Islet of Langerhans (tissue), 1 donor: ENCODE data around the gene TACC2.

Source experiments
- FAIRE-seq: peaks from one replicate; lab custom pipeline; 2011; peaks lifted over from hg19 to GRCh38; lab: Jason Lieb, UNC

TACC2 gene

DNA sequence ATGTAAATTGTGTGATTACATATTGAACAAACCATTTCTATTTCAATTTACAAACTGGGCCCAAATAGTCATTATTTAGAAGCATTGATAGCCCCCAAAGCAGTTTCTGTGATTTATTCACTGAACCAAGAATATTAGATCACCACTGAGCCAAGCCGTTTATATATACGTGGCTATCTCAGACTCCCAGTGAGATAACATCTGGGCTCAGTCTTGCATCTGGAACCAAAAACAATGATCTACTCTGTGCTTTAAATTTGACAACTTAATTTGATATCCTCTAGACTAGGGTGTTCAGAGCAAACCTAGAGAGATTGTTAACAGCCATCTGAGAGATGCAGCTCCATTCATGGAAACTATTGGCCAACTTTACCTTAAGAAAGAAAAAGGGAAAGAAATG lies 240.7 kb downstream of the TACC2 start:
- no peak for FAIRE-seq

- no peak for FAIRE-seq
These were observed 241.3 kb downstream of the TACC2 start for GRCh38 chr10:122230222-122230621.

DNA sequence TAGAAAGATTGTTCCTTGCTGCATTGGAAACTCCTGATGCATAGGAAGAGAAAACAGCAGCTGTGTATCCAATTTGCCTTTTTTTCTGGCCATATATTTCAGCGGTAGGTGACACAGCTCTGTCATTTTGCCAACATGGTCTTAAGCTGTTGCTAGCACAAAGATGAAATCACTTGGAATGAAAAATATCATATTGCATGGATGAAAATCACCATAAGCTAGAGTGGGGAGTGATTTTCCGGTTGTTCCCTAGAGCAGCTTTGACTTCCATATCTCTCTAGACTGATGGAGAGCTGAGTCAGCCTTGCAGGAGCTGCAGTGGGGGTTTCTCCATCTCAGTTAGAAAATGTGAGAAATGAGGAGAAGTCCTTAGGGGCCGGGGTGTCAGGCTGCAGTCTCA lies 243.8 kb downstream of the TACC2 start:
- FAIRE-seq = no peak

- FAIRE-seq = no peak
These were observed 244.9 kb downstream of the TACC2 start for GRCh38 chr10:122233857-122234348.

DNA sequence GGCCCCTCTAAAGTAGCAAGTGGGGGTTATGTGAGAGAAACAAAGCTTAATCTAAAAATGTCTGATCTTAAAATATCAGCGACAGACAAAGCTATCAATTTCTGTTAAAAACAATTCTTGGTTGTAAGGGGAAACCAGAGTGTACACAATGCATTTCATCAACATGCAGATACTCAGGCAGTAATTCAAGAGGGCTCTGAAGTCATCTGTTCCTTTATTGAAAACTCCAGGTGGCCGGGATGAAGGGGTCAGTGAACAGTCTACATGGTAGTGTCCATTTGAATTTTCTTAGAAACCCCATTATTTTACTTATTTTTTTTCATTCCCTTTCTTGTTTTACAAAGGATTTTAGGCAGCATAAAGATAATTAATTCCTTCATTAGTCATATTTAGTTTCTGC lies 245.5 kb downstream of the TACC2 start:
- FAIRE-seq = peak; percentile 21

DNA sequence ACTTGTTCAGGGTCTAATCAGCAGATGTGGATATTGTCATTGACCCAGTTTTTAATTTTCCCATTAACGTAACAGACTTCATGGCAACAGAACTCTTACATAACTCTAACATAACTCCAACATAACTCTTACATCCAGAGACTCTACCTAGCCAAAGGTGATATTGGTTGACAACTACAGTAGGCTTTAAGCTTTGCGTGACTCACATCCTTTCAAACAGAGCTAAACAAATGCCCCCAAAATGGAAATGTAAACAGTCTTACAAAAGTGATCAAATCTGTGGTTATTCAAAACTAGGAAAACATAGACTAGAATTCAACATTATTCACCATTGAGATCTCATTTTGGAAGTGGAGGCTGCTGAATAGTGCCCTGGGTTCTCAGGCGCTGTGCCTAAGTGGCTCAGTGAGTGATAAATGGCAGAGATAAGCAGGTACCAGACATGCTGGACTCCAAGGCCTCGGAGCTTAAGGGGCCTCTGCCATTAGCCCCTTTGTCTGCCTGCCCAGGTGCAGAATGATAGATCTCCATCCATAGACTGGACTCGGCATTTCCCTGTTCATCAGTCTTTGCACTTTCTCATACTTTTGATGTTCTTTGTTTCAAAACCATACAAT lies 247.8 kb downstream of the TACC2 start:
- FAIRE-seq = no peak

DNA sequence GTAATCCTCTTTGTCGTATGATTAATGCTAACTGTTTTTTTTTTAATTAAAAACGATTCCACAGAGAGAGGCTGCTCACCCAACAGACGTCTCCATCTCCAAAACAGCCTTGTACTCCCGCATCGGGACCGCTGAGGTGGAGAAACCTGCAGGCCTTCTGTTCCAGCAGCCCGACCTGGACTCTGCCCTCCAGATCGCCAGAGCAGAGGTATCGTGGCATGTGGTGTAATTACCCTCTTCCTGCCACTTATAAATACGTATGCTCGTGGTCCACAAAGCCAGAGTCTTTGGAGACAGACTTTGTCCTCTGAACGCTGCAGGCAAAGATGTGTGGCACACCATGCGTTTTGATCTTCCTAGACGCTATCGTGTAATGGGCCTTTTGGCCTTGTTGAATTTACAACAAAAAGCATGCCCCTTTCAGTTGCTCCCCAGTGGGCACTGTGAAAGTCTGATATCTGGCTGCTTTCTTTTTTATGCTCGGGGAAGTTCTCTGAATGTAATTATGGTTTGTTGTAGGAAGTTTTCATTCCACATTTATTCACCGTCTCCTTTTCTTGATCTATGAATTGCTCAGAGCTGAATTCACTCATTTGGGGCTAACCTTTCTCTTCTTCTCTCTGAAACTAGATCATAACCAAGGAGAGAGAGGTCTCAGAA lies 248.5 kb downstream of the TACC2 start:
- FAIRE-seq = no peak

GRCh38 chr10:122239578-122240257 lies 250.8 kb downstream of the TACC2 start:
- no peak for FAIRE-seq

- FAIRE-seq = no peak
These were observed 251.4 kb downstream of the TACC2 start for GRCh38 chr10:122240401-122240800.

- FAIRE-seq = no peak
These were observed 252.9 kb downstream of the TACC2 start for GRCh38 chr10:122241836-122242235.

DNA sequence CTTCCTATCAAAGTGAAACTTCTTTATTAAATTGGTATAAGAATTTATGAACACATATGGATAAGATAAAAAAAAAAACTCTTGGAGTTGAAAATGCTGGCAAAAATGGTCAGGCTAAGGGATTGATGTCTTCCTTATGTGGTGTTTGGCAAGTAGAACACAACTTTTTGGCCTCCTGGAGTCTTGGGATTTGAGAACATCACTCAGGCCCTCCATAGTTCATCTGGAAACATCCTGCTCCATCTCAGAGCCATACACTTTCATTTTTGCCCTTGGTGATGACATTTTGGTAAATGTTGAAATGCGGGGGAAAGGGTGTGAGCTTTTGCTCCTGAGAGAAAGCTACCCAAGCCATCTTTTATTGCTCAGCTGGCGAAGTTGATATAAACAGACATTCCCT lies 254.6 kb downstream of the TACC2 start:
- no peak for FAIRE-seq

DNA sequence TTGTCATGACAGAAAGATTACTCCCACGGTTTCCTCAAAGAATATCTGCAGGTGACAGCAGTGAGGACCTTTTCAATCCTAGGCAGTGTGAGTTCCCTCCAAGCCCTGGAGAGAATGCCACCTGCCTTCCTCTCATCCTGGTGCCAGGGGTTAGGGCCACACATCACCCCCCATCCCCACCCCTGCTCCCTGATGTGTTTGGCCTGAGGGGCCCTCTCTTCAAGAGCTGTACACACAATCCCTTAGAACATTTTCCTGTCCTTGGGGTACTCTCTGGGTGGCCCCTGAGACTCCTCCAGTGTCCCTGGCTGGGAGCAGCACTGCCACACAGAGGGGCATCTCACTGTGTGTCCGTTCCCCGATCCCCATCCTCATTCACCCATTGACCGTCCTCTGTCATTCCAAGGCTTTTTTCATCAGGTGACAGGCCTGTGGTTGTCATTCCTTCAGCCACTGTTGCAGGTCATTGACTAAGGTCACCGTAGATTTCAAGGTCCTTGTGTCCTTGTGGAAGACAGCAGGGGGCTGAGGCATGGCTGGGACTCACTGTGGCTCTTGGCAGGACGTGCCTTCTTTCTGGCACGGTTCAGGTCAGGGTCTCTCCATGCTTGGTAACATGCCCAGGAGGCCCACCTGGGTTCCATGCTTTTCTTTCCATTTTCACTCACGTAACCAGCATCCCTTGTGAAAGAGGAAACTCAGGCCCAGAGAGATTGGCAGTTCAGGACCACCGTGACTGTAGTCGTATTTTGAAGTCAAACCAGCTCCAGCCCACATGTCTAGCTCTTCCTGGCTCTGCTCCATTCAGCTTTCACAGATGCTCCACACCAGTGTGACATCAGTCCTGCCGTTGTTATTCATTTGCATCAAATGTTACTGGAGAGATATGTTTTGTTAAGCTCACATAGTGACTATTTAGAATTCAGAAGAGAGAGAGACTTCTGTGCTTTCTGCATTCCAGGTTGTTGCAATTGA lies 255.3 kb downstream of the TACC2 start:
- no peak for FAIRE-seq

DNA sequence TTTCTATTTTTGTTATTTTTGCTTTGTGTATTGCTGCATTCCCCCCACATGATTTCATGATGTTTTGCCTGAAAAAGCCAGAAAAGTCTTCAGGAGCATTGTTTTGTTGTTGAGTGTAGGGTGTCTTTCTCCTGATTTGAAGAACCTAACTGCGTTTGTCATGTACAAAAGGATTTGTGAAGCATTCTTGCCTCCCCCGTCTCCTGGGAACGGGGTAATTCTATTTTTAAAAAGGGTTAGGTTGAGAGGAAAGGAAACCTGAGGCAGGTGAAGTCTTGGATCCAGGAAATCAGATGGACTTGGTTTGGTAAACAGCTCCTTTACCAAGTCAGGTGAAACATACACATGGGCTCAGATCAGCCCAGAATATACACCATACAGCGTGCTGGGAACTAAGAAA lies 256.2 kb downstream of the TACC2 start:
- FAIRE-seq = no peak

DNA sequence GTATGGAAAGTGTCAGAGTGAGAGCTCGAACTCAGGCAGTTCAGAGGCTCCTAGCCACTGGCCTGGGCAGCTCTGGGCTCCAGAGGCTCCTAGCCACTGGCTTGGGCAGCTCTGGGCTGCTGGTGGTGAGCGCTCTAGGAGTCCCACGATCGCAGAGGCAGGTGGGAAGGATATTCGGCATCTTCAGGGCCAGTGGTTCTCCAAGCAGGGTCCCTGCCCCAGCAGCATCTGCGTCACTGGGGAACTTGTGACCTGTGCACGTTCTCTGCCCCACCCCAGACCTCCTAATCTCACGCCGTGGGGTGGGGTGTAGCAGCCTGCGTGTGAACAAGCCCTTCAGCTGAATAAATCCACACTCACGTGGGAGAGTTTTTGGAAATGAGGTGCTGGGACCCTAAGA lies 256.9 kb downstream of the TACC2 start:
- FAIRE-seq = no peak

DNA sequence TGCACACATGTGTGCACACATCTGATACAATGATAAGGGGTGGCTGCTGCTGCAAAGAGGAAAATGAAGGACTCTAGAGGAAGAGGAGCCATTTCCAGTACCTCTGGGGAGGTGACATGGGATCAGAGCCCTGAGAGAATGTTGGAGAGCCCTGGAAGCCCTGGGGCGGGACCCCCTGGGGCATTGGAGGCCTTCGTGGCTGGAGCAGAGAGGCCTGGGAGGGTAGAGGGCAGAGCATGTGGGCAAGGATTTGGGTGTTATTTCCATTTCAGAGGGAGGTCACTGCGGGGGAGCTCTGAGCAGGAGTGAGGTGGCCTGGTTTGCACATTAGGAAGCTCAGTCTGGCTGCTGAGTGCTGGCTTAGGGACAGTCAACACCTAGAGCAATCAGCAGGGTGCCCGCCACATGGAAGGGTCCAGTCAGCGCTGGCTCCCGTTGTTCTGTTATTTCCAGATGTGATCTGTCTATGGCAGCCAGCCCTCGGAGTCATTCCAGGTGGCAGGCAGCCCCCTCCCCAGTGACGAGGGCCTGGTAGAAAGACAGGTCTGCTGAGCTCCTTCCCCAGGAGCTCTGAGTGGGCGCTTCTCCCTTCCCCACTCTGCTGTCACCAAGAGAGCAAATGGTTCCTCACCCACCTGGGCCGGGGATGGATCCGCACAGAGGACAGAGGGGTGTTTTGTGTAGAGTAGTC lies 258.0 kb downstream of the TACC2 start:
- FAIRE-seq = no peak

DNA sequence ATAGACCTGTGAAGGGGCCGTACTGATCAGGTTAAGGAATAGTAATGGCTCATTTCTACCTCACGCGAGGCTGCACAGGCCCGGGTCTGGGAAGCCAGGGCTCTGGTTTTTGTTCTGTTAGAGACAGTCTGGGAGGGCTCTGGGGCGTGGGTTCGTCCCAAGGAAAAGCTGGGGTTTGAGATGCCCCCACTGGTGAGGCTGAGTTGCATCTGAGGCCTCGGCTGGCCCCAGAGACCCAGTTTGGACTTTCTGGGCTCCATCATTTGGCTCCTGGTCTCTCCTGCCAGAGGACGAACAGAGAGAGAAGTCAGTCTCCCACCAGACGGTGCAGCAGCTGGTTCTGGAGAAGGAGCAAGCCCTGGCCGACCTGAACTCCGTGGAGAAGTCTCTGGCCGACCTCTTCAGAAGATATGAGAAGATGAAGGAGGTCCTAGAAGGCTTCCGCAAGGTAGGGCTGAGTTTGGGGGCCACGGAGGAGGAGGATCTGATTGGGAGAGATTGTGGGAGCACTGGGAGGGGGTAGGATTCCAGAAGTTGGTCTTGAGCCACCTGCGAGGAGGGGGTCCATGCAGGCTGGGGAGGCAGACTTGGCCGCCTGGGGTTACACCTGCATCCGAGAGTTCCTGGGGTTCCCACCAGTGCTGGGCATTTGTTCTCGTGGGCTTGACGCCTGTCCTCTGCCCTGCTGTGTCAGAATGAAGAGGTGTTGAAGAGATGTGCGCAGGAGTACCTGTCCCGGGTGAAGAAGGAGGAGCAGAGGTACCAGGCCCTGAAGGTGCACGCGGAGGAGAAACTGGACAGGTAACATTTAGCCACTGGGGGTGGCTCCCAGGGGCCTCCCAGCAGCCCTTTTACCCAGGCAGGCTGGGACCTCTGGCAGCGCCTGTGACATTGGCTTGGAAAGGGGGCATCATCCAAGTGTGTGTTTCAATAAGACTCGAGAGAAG lies 259.7 kb downstream of the TACC2 start:
- no peak for FAIRE-seq

DNA sequence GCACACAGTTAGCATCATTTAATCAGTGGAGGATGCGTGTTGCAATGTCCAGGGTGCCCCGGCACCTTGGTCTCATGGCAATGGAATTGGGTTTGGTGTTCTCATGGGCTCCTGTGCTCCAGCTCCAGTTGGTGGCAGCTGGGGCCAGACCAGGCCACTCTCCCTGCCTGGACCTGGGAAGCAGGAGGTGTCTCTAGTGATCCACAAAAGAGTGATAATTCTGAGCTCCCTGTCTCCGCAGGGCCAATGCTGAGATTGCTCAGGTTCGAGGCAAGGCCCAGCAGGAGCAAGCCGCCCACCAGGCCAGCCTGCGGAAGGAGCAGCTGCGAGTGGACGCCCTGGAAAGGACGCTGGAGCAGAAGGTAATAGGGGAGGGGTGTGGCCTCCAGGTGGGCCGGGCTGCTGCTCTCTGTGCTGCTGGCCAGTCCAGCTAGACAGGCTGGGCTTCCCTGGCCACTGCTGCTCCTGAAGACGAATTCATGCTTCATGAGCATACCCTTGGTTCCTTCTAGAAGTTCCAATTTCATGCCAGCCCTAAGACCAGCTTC lies 260.4 kb downstream of the TACC2 start:
- no peak for FAIRE-seq

DNA sequence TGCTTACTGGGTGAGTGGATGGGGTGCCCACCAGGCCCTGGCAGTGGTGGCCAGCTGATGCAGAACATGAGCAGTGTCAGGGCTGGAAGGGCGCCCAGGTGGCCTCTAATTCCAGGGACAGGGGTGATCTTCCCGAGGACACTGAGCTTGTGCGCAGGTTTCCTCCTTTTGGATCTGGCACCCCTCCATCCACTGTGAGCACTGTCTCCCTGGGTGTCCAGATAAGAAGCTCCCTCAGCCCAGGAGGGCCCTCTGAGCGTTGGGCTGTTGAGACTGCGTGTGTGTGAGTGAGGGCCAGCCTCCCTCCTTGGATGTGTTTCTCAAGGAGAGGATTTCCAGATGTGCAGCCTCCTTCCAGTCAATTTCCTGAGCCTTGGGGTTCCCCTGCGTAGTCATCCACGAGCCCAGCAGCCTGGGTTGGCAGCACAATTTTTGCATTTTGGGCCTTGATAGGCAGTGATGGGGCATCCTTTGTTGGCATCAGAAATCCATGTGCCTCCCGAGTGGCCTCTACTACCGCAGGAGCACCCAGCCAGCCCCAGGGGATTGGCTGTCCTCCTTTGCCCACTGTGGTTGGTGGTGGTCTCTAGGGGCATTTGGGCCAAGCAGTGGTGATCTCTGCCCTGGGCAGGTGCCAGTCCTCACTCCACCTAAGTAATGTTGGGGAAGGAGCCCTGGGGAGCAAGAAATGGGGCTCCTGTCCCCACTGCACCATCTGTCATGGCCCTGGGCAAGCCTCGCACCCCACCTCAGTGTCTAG lies 261.2 kb downstream of the TACC2 start:
- no peak for FAIRE-seq

GRCh38 chr10:122251459-122252255 lies 262.7 kb downstream of the TACC2 start:
- FAIRE-seq = no peak
